Testis (tissue), 2 donors: ENCODE data around the gene MAP4K4.

ENCODE experiments used
- POLR2A ChIP-seq: fragments of 450-650 bp; IDR thresholded peaks from one replicate; pipeline ENCODE4 v1.6.1; 2017; ENCODE audit warnings: antibody characterized with exemption, mild to moderate bottlenecking, moderate library complexity
- TF ChIP-seq, protein P1 (sequence below), 3 experiments: fragments of 450-650 bp in 2 of 3; fragments of 200-600 bp in 1 of 3; sonication (generic) in 1 of 3; IDR thresholded peaks; one replicate each; pipeline ENCODE4 v1.5.1; 2016 to 2019; ENCODE audit warnings: antibody characterized with exemption in 3 of 3, mild to moderate bottlenecking in 2 of 3, moderate library complexity in 1 of 3

DNA sequence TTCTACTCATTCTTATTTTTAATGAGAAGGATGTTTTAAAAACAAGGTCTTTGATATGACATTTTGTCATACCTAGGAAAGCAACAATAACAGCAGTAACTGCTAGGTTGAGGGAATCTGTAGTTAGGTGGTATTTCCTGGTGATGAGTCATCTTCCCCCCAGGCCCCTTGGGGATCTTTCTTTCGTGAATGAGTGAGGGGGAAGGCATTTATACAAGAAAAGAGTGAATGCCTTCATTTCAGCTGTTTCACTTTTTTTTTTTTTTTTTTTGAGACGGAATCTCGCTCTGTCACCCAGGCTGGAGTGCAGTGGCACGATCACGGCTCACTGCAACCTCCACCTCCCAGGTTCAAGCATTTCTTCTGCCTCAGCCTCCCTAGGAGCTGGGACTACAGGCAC lies 108.6 kb downstream of the MAP4K4 start:
- TF ChIP-seq, protein P1, sequence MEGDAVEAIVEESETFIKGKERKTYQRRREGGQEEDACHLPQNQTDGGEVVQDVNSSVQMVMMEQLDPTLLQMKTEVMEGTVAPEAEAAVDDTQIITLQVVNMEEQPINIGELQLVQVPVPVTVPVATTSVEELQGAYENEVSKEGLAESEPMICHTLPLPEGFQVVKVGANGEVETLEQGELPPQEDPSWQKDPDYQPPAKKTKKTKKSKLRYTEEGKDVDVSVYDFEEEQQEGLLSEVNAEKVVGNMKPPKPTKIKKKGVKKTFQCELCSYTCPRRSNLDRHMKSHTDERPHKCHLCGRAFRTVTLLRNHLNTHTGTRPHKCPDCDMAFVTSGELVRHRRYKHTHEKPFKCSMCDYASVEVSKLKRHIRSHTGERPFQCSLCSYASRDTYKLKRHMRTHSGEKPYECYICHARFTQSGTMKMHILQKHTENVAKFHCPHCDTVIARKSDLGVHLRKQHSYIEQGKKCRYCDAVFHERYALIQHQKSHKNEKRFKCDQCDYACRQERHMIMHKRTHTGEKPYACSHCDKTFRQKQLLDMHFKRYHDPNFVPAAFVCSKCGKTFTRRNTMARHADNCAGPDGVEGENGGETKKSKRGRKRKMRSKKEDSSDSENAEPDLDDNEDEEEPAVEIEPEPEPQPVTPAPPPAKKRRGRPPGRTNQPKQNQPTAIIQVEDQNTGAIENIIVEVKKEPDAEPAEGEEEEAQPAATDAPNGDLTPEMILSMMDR (IDR thresholded peaks at IDR 0.05), result no peak
- no peak for TF ChIP-seq POLR2A
